GM12864 (cell line): ENCODE data around the gene DLGAP1.

ENCODE experiments used
- DNase-seq: peaks from one replicate; pipeline ENCODE4 v3.0.0-alpha.2; 2011; ENCODE audit warnings: low read depth
- H3K4me3 ChIP-seq: 2 replicates; pipeline ENCODE4 v1.5.1; 2011; ENCODE audit warnings: mild to moderate bottlenecking, low read depth, low read length, control low read depth
- CTCF ChIP-seq: IDR thresholded peaks from 2 replicates; pipeline ENCODE4 v1.5.1; 2011; ENCODE audit warnings: low read depth, mild to moderate bottlenecking, moderate library complexity, low read length, control low read depth, inconsistent platforms; ENCODE audit errors: missing control alignments

The DLGAP1 gene

GRCh38 chr18:3693410-3693809, 761.7 kb downstream of the DLGAP1 start:
- no peak overlapping the region for H3K4me3 ChIP-seq
- TF ChIP-seq CTCF, result no peak
- no peak for DNase-seq

- DNase-seq, result no peak
- no peak overlapping the region for H3K4me3 ChIP-seq
- TF ChIP-seq CTCF, result no peak
These were observed 762.4 kb downstream of the DLGAP1 start for GRCh38 chr18:3692691-3693090.

- TF ChIP-seq CTCF, result no peak
- H3K4me3 ChIP-seq, result no peak overlapping the region
- no peak for DNase-seq
These were observed 762.9 kb downstream of the DLGAP1 start for GRCh38 chr18:3692113-3692621.

- no peak for DNase-seq
- H3K4me3 ChIP-seq, result no peak overlapping the region
- TF ChIP-seq CTCF, result no peak
These were observed 763.4 kb downstream of the DLGAP1 start for GRCh38 chr18:3691705-3692104.

- H3K4me3 ChIP-seq, result no peak overlapping the region
- no peak for TF ChIP-seq CTCF
- no peak for DNase-seq
These were observed 764.4 kb downstream of the DLGAP1 start for GRCh38 chr18:3690764-3691066.

- DNase-seq, result no peak
- TF ChIP-seq CTCF, result no peak
- no peak overlapping the region for H3K4me3 ChIP-seq
These were observed 764.9 kb downstream of the DLGAP1 start for GRCh38 chr18:3689986-3690763.

GRCh38 chr18:3689091-3689490, 766.0 kb downstream of the DLGAP1 start:
- no peak for TF ChIP-seq CTCF
- no peak for DNase-seq
- no peak overlapping the region for H3K4me3 ChIP-seq
